ENCODE results near the gene ABI3BP. TPM values are rescaled to one million over a fixed set of nuclear protein-coding genes. Genes with fewer than 3 reads are reported as not detected.

Gene ABI3BP
- total RNA-seq, 1 experiment from 2014 or later: 0.28 TPM

GRCh38 chr3:100719136-100719535, 274.1 kb downstream of the ABI3BP start:
- no peaks in the 10 kb centered on the region for H3K4me1 ChIP-seq (ENCODE audit: insufficient read depth, low read length)
- H3K18ac ChIP-seq (ENCODE audit: insufficient read length, low read depth, low read length): no peak overlapping the region
- no peak overlapping the region for H3K9ac ChIP-seq (ENCODE audit: extremely low read depth, insufficient read length, low read length)
- H4K5ac ChIP-seq (ENCODE audit: insufficient read length, low read depth, low read length): no peak overlapping the region
- Mint-ChIP-seq H3K4me3 (no peak overlapping the region), H3K4me1 (peaks cover 10 to 14% of the 10 kb centered on the region in 2 experiments), H3K27me3 (ENCODE audit: low read depth) (no peaks in the 10 kb centered on the region), H3K36me3 (ENCODE audit: insufficient read depth in 1 of 3, low read depth in 3 of 3) (peaks cover 38 to 78% (median 73%) of the 10 kb centered on the region in 3 experiments), H3K27ac (peak overlapping the region in 1 of 3 experiments; percentile 85; a peak in 2 of 7 replicates), H3K9me3 (no peaks in the 10 kb centered on the region; a peak in 1 of 5 replicates)
- H4K20me1 ChIP-seq (ENCODE audit: control insufficient read depth, insufficient read depth, insufficient read length): no peaks in the 10 kb centered on the region
- no peak for DNase-seq
- H3K79me2 ChIP-seq (ENCODE audit: insufficient read depth, low read length): peaks cover 6% of the 10 kb centered on the region; the same call in 1 of the 2 replicates
- no peak for TF ChIP-seq CTCF (conservative IDR thresholded peaks at IDR 0.05)
- H4K8ac ChIP-seq (replicated peaks; ENCODE audit: insufficient read length, low read depth, low read length): no peak overlapping the region
- peaks cover 4% of the 10 kb centered on the region for H3K79me1 ChIP-seq (ENCODE audit: insufficient read depth, low read depth, low read length, poor library complexity, severe bottlenecking)
- no peak overlapping the region for H3K27ac ChIP-seq (ENCODE audit: insufficient read length, low read depth, low read length)
- H3K14ac ChIP-seq (ENCODE audit: insufficient read depth, low read length): no peak overlapping the region
- H2BK120ac ChIP-seq (ENCODE audit: low read depth, low read length, poor library complexity, severe bottlenecking): no peak overlapping the region
- H3K9me3 ChIP-seq (ENCODE audit: control insufficient read depth, low read depth, low read length): no peaks in the 10 kb centered on the region
- no peak overlapping the region for H3K4ac ChIP-seq (ENCODE audit: low read depth, low read length)
- H2BK12ac ChIP-seq (ENCODE audit: insufficient read length, low read depth, low read length): no peak overlapping the region
- no peak overlapping the region for H2BK15ac ChIP-seq (ENCODE audit: low read depth, low read length)
- H4K91ac ChIP-seq (ENCODE audit: insufficient read length, low read depth, low read length): no peak overlapping the region
- H3K4me2 ChIP-seq (ENCODE audit: insufficient read depth, insufficient read length, low read length): no peak overlapping the region
- no peaks in the 10 kb centered on the region for H3K23me2 ChIP-seq (ENCODE audit: insufficient read length, low read depth, low read length, poor library complexity, severe bottlenecking)
- no peak overlapping the region for H2BK5ac ChIP-seq (ENCODE audit: insufficient read length, low read length)
- no peak overlapping the region for H3K23ac ChIP-seq (ENCODE audit: insufficient read length, low read depth, low read length)
- no peak overlapping the region for H2AFZ ChIP-seq (ENCODE audit: low read length)
- H3K56ac ChIP-seq (ENCODE audit: insufficient read length, low read depth, low read length): no peak overlapping the region
- no peak overlapping the region for H3T11ph ChIP-seq (ENCODE audit: low read length)
- no CpG with 5 or more reads among the region's 1 CpG for WGBS (ENCODE audit: extremely low coverage, insufficient read length, low lambda C conversion rate)
- no peak overlapping the region for H2BK20ac ChIP-seq (ENCODE audit: low read depth, low read length, poor library complexity, severe bottlenecking)
- H3K27me3 ChIP-seq (ENCODE audit: insufficient read depth, low read length): no peaks in the 10 kb centered on the region
- no peak overlapping the region for H2AK5ac ChIP-seq (ENCODE audit: insufficient read length, low read length)

Measured in H9 (cell line).